ENCODE results near the gene FRAT2. TPM values are rescaled to one million over a fixed set of nuclear protein-coding genes. Genes with fewer than 3 reads are reported as not detected.

The FRAT2 gene
- total RNA-seq, 1 donor from 2014 or later, result 10.9 TPM

GRCh38 chr10:97312897-97313296 lies 21.6 kb downstream of the FRAT2 start:
- no peaks in the 10 kb centered on the region for H3K27me3 Mint-ChIP-seq
- POLR2A ChIA-PET, result no interaction called here
- H3K36me3 Mint-ChIP-seq (ENCODE audit: low read depth), result no peaks in the 10 kb centered on the region
- intact Hi-C loops (cut with micrococcal nuclease), result no loop called here
- no peak for DNase-seq
- H3K27ac Mint-ChIP-seq, result no peak overlapping the region
- CTCF ChIA-PET, result no interaction called here
- peaks cover 2% of the 10 kb centered on the region for H3K4me1 Mint-ChIP-seq
- H3K9me3 Mint-ChIP-seq, result no peaks in the 10 kb centered on the region
- no peak for TF ChIP-seq CTCF (IDR thresholded peaks at IDR 0.05)
- H3K4me3 Mint-ChIP-seq, result no peak overlapping the region
- no peak for ATAC-seq (ENCODE audit: low read depth)

- ChIA-PET POLR2A (interaction anchor here (1.2 kb wide), 1 partner anchor 8 kb away, joined by 4 read pairs; the partner anchor contains the start of gene FRAT1), CTCF (no interaction called here)
- ATAC-seq (ENCODE audit: low read depth), result no peak
- Mint-ChIP-seq H3K36me3 (ENCODE audit: low read depth) (no peaks in the 10 kb centered on the region), H3K4me3 (no peak overlapping the region), H3K27ac (no peak overlapping the region), H3K4me1 (no peaks in the 10 kb centered on the region), H3K9me3 (no peaks in the 10 kb centered on the region), H3K27me3 (no peaks in the 10 kb centered on the region)
- no peak for DNase-seq
- no peak for TF ChIP-seq CTCF (IDR thresholded peaks at IDR 0.05)
- intact Hi-C loops (cut with micrococcal nuclease), result no loop called here
Measured at GRCh38 chr10:97311111-97311626, 23.4 kb downstream of the FRAT2 start.

- TF ChIP-seq CTCF (IDR thresholded peaks at IDR 0.05), result no peak
- no peaks in the 10 kb centered on the region for H3K4me1 Mint-ChIP-seq
- no peak overlapping the region for H3K4me3 Mint-ChIP-seq
- no peaks in the 10 kb centered on the region for H3K36me3 Mint-ChIP-seq (ENCODE audit: low read depth)
- DNase-seq (no peak), ATAC-seq (ENCODE audit: low read depth) (no peak)
- ChIA-PET CTCF (no interaction called here), POLR2A (interaction anchor here (0.8 kb wide), 1 partner anchor 85 kb away, joined by 3 read pairs; no protein-coding TSS in a partner anchor)
- no peaks in the 10 kb centered on the region for H3K27me3 Mint-ChIP-seq
- no peak overlapping the region for H3K27ac Mint-ChIP-seq
- intact Hi-C loops (cut with micrococcal nuclease), result no loop called here
- H3K9me3 Mint-ChIP-seq, result no peaks in the 10 kb centered on the region
Measured at GRCh38 chr10:97307866-97308780, 26.4 kb downstream of the FRAT2 start.

GRCh38 chr10:97307441-97307840 lies 27.1 kb downstream of the FRAT2 start:
- CTCF ChIA-PET, result no interaction called here
- DNase-seq (no peak), ATAC-seq (ENCODE audit: low read depth) (no peak)
- no peaks in the 10 kb centered on the region for H3K27me3 Mint-ChIP-seq
- POLR2A ChIA-PET, result interaction anchor here (0.8 kb wide), 1 partner anchor 26 kb away, joined by 5 read pairs; no protein-coding TSS in a partner anchor
- no peaks in the 10 kb centered on the region for H3K36me3 Mint-ChIP-seq (ENCODE audit: low read depth)
- intact Hi-C loops (cut with micrococcal nuclease), result no loop called here
- H3K4me3 Mint-ChIP-seq, result no peak overlapping the region
- H3K4me1 Mint-ChIP-seq, result no peaks in the 10 kb centered on the region
- no peak for TF ChIP-seq CTCF (IDR thresholded peaks at IDR 0.05)
- H3K27ac Mint-ChIP-seq, result no peak overlapping the region
- no peaks in the 10 kb centered on the region for H3K9me3 Mint-ChIP-seq

- Mint-ChIP-seq H3K9me3 (no peaks in the 10 kb centered on the region), H3K4me3 (no peak overlapping the region), H3K36me3 (ENCODE audit: low read depth) (no peaks in the 10 kb centered on the region), H3K27me3 (no peaks in the 10 kb centered on the region), H3K4me1 (no peaks in the 10 kb centered on the region), H3K27ac (no peak overlapping the region)
- ChIA-PET POLR2A (no interaction called here), CTCF (no interaction called here)
- ATAC-seq (ENCODE audit: low read depth) (no peak), DNase-seq (no peak)
- intact Hi-C loops (cut with micrococcal nuclease), result no loop called here
- TF ChIP-seq CTCF (IDR thresholded peaks at IDR 0.05), result no peak
Measured at GRCh38 chr10:97302088-97302791, 32.3 kb downstream of the FRAT2 start.
